Measurements from ENCODE around the gene MCCC1.

GRCh38 chr3:183108470-183108869 lies 9.2 kb upstream of the MCCC1 start:
- no peak for TF ChIP-seq PATZ1 (CRISPR knock-in tag; IDR thresholded peaks at IDR 0.05; ENCODE audit: borderline replicate concordance)
- TF ChIP-seq ARNTL (CRISPR knock-in tag; IDR thresholded peaks at IDR 0.05; ENCODE audit: borderline replicate concordance, low read depth): no peak
- TF ChIP-seq SNAI2 (CRISPR knock-in tag; IDR thresholded peaks at IDR 0.05): no peak
- TF ChIP-seq ZNF70 (CRISPR knock-in tag; IDR thresholded peaks at IDR 0.05): no peak
- TF ChIP-seq ZFP3 (CRISPR knock-in tag; IDR thresholded peaks at IDR 0.05): no peak
- TF ChIP-seq RARB (CRISPR knock-in tag; IDR thresholded peaks at IDR 0.05): no peak
- TF ChIP-seq CSDC2 (CRISPR knock-in tag; IDR thresholded peaks at IDR 0.05): no peak
- TF ChIP-seq GLIS3 (CRISPR knock-in tag; IDR thresholded peaks at IDR 0.05): no peak

Measured in SK-N-SH treated with all-trans-retinoic acid at 6 μM for 48 hours (cell line).